PC-3 (cell line): ENCODE data around the gene ATP6AP1.

Experiments
- CTCF ChIP-seq: fragments of 300-600 bp; sonication (generic); conservative IDR thresholded peaks from 2 replicates; pipeline ENCODE4 v1.5.1; 2017; ENCODE audit warnings: antibody characterized with exemption, low read depth, mild to moderate bottlenecking, low read length
- EZH2 ChIP-seq: fragments of 300-600 bp; sonication (generic); IDR thresholded peaks from one replicate; pipeline ENCODE4 v1.6.1; 2017; ENCODE audit warnings: antibody characterized with exemption, mild to moderate bottlenecking, low read length; ENCODE audit not compliant: unreplicated experiment
- EZH2phosphoT487 ChIP-seq: fragments of 300-600 bp; sonication (generic); IDR thresholded peaks from 2 replicates; pipeline ENCODE4 v1.6.1; 2018; ENCODE audit warnings: mild to moderate bottlenecking, antibody characterized with exemption, low read length, borderline replicate concordance

GRCh38 chrX:154443479-154443910, 15.0 kb downstream of the ATP6AP1 start:
- TF ChIP-seq CTCF, result no peak
- no peak for TF ChIP-seq EZH2
- TF ChIP-seq EZH2phosphoT487, result no peak
